HT1080 (cell line): ENCODE data around the gene PPFIA3. TPM values are rescaled to one million over a fixed set of nuclear protein-coding genes. Genes with fewer than 3 reads are reported as not detected.
"Not testable (repeated sequence)": the region's sequence is repeated elsewhere in the genome, so short reads cannot be mapped to it uniquely, and the experiment has no call there.

ENCODE experiments used
- DNase-seq: peaks from one replicate; pipeline ENCODE4 v3.0.0-alpha.2; 2015; ENCODE audit warnings: low read depth
- small RNA-seq: library from RNA; depleted of rRNA; stranded (forward); fragments of <200 nt; gene quantifications from one replicate; pipeline ENCODE3, GENCODE V24; 2014
- total RNA-seq: library from RNA; depleted of rRNA; stranded (reverse); fragments of >200 nt; shearing (Covaris generic); gene quantifications from 2 replicates; pipeline ENCODE4 v1.2.3, GENCODE V29; 2014; rRNA removed

Gene PPFIA3
- total RNA-seq, 1 experiment from 2014 or later = 9.3 TPM

GRCh38 chr19:49173198-49173597 is 53.9 kb downstream of the PPFIA3 start:
- DNase-seq = no peak

GRCh38 chr19:49180659-49181058 is 61.3 kb downstream of the PPFIA3 start:
- no peak for DNase-seq

DNA sequence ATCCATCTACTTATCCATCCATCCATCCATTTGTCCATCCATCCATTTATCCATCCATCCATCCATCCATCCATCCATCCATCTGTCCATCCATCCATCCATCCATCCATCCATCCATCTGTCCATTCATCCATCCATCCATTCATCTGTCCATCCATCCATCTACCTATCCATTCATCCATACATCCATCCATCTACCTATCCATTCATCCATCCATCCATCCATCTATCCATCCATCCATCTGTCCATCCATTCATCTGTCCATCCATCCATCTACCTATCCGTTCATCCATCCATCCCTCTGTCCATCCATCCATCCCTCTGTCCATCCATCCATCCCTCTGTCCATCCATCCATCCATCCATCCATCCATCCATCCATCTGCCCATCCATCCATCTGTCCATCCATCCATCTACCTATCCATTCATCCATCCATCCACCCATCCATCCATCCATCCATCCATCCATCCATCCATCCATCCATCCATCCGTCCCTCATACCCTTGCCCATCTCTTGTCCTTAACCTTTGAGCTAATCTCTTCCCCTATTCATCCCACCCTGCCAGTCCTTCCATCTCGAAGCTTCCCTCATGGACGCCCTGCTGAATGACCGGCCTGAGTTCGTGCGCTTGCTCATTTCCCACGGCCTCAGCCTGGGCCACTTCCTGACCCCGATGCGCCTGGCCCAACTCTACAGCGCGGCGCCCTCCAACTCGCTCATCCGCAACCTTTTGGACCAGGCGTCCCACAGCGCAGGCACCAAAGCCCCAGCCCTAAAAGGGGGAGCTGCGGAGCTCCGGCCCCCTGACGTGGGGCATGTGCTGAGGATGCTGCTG is 62.9 kb downstream of the PPFIA3 start:
- not testable (repeated sequence) for DNase-seq

DNA sequence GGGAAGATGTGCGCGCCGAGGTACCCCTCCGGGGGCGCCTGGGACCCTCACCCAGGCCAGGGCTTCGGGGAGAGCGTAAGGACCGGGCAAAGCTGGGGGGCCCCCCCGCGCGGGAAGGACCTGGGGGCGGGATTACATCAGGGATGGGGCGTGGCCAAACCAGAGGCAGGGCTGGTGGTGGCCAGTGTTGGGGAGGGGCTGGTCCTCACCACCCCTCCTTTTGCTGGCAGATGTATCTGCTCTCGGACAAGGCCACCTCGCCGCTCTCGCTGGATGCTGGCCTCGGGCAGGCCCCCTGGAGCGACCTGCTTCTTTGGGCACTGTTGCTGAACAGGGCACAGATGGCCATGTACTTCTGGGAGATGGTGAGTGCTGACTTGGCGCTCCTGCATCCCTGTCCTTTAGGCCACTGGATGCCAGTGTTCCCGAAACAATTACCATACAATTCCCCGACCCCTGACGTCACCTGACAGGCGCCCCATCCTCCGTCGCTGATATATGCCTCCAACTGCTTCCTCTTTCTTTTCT is 63.6 kb downstream of the PPFIA3 start:
- DNase-seq = no peak

GRCh38 chr19:49186108-49186507 is 66.8 kb downstream of the PPFIA3 start:
- no peak for DNase-seq

GRCh38 chr19:49188626-49189200 is 69.4 kb downstream of the PPFIA3 start:
- no peak for DNase-seq

- DNase-seq = no peak
Observed at GRCh38 chr19:49189259-49189658, 69.9 kb downstream of the PPFIA3 start.

DNA sequence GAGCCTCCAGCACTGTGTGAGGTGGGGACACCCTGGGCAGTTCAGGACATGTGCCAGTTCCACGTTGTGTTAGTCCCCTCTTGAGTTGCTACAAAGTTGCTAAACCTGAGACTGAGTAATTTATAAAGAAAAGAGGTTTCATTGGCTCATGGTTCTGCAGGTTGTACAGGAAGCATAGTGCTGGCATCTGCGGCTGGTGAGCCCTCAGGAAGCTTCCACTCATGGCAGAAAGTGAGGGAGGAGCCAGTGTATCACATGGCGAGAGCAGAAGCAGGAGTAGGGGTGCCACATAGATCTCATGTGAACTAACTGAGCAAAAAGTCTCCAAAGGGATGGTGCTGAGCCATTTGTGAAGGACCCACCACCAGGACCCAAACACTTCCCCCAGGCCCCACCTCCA is 71.4 kb downstream of the PPFIA3 start:
- DNase-seq = no peak

DNA sequence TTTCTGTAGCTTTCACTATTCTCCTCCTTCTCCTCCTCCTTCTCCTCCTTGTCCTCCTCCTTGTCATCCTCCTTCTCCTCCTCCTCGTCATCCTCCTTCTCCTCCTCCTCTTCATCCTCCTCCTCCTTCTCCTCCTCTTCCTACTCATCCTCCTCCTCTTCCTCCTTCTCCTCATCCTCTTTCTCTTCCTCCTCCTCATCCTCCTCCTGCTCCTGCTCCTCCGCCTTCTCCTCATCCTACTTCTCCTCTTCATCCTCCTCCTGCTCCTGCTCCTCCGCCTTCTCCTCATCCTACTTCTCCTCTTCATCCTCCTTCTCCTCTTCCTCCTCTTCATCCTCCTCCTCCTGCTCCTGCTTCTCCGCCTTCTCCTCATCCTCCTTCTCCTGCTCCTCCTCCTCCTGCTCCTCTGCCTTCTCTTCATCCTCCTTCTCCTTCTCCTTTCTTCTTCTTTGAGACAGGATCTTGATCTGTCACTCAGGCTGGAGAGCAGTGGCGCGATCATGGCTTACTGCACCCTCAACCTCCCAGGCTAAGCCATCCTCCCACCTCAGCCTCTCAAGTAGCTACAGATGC is 74.6 kb downstream of the PPFIA3 start:
- no peak for DNase-seq

DNA sequence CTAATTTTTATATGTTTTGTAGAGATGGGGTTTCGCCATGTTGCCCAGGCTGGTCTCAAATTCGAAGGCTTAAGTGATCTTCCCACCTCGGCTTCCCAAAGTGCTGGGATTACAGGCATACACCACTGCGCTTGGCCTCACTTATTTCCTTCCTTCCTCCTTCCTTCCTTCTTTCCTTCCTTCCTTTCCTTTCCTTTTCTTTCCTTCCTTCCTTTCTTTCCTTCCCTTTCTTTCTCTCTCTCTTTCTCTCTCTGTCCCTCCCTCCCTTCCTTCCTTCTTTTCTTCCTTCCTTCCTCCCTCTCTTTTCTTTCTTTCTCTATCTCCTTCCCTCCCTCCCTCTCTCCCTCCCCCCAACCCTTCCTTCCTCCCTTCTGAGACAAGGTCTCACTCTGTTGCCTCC is 75.1 kb downstream of the PPFIA3 start:
- no peak for DNase-seq

GRCh38 chr19:49196527-49197240 is 77.3 kb downstream of the PPFIA3 start:
- no peak for DNase-seq

DNA sequence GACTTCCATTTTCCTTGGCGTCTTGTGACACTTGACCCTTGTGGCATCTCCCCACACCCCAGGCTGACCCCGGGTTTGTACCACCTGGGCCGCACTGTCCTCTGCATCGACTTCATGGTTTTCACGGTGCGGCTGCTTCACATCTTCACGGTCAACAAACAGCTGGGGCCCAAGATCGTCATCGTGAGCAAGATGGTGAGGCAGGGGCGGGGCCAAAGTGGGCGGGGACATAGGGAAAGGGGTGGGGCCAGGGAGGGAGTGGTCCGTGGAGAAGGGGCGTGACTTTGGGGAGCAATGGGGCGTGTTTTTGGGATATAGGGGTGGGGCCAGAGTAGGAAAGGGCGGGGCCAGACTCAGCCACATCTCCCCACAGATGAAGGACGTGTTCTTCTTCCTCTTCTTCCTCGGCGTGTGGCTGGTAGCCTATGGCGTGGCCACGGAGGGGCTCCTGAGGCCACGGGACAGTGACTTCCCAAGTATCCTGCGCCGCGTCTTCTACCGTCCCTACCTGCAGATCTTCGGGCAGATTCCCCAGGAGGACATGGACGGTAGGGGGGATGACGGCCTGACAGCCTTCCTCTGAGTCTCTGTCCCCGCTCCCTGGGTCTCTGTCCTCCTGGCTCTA is 81.0 kb downstream of the PPFIA3 start:
- no peak for DNase-seq

Small RNA genes lying within 50 kb of the gene (small RNA-seq; reads per million reads assigned to genes)
- not detected for gene RN7SL708P

Other genes starting within 250 kb of the PPFIA3 start
- 44.3 and 49.4 TPM in 2 replicates for gene PPP1R15A, start 247.1 kb upstream of the PPFIA3 start, total RNA-seq
- gene TULP2, start 220.8 kb upstream of the PPFIA3 start, total RNA-seq = not detected in 2 replicates
- 107 and 146 TPM in 2 replicates for gene NUCB1, start 219.2 kb upstream of the PPFIA3 start, total RNA-seq
- gene DHDH, start 185.8 kb upstream of the PPFIA3 start, total RNA-seq = 0.57 TPM in 1 of 2 replicates, not detected in the other
- 198 and 273 TPM in 2 replicates for gene BAX, start 164.7 kb upstream of the PPFIA3 start, total RNA-seq
- 4,284 and 5,930 TPM in 2 replicates for gene FTL, start 154.2 kb upstream of the PPFIA3 start, total RNA-seq
- gene GYS1, start 126.2 kb upstream of the PPFIA3 start, total RNA-seq = 35.2 and 46.1 TPM in 2 replicates
- gene RUVBL2, start 125.7 kb upstream of the PPFIA3 start, total RNA-seq = 498 and 522 TPM in 2 replicates
- gene LHB, start 102.5 kb upstream of the PPFIA3 start, total RNA-seq = not detected in 2 replicates
- not detected in 2 replicates for gene CGB3, start 95.2 kb upstream of the PPFIA3 start, total RNA-seq
- gene CGB2, start 87.7 kb upstream of the PPFIA3 start, total RNA-seq = 0.71 TPM in 1 of 2 replicates, not detected in the other
- not detected in 2 replicates for gene CGB1, start 82.6 kb upstream of the PPFIA3 start, total RNA-seq
- 0.16 and 0.67 TPM in 2 replicates for gene CGB5, start 75.7 kb upstream of the PPFIA3 start, total RNA-seq
- 5.8 and 11.3 TPM in 2 replicates for gene CGB8, start 70.4 kb upstream of the PPFIA3 start, total RNA-seq
- gene CGB7, start 61.8 kb upstream of the PPFIA3 start, total RNA-seq = 0.10 and 0.61 TPM in 2 replicates
- gene NTF4, start 54.7 kb upstream of the PPFIA3 start, total RNA-seq = not detected in 2 replicates
- not detected in 2 replicates for gene KCNA7, start 46.8 kb upstream of the PPFIA3 start, total RNA-seq
- gene SNRNP70, start 34.1 kb upstream of the PPFIA3 start, total RNA-seq = 265 and 348 TPM in 2 replicates
- 2.6 and 3.2 TPM in 2 replicates for gene LIN7B, start 5.2 kb upstream of the PPFIA3 start, total RNA-seq
- 1.6 and 2.1 TPM in 2 replicates for gene C19orf73, start 401 bp upstream of the PPFIA3 start, total RNA-seq
- gene HRC, start 35.9 kb downstream of the PPFIA3 start, total RNA-seq = not detected in 2 replicates
- 7.5 and 8.6 TPM in 2 replicates for gene TRPM4, start 38.2 kb downstream of the PPFIA3 start, total RNA-seq
- gene SLC6A16, start 205.6 kb downstream of the PPFIA3 start, total RNA-seq = not detected in 2 replicates
- gene CD37, start 215.9 kb downstream of the PPFIA3 start, total RNA-seq = not detected in 2 replicates
- 6.5 and 7.6 TPM in 2 replicates for gene TEAD2, start 242.9 kb downstream of the PPFIA3 start, total RNA-seq
- gene DKKL1, start 244.3 kb downstream of the PPFIA3 start, total RNA-seq = not detected in 2 replicates